HUDEP-2 (cell line): ENCODE results near the gene HOXA5.

ENCODE experiments used
- DNase-seq, 76 experiments: peaks; one replicate each; lab custom pipeline; 2025; ENCODE audit not compliant: unreplicated experiment in 76 of 76; lab: John Stamatoyannopoulos, UW

HOXA5 gene

GRCh38 chr7:27139334-27140125 lies 4.0 kb downstream of the HOXA5 start:
- DNase-seq, result no peak

- DNase-seq, result no peak
Measured at GRCh38 chr7:27138985-27139333, 4.5 kb downstream of the HOXA5 start.

GRCh38 chr7:27138472-27138871 lies 5.0 kb downstream of the HOXA5 start:
- no peak for DNase-seq

- DNase-seq, result no peak
Measured at GRCh38 chr7:27137640-27138315, 5.7 kb downstream of the HOXA5 start.

GRCh38 chr7:27134392-27134791 lies 9.1 kb downstream of the HOXA5 start:
- no peak for DNase-seq

- no peak for DNase-seq
Measured at GRCh38 chr7:27133409-27134231, 9.9 kb downstream of the HOXA5 start.

GRCh38 chr7:27132978-27133377 lies 10.5 kb downstream of the HOXA5 start:
- no peak for DNase-seq

- no peak for DNase-seq
Measured at GRCh38 chr7:27132214-27132613, 11.3 kb downstream of the HOXA5 start.

- DNase-seq, result no peak
Measured at GRCh38 chr7:27131390-27131819, 12.1 kb downstream of the HOXA5 start.

GRCh38 chr7:27130540-27131389 lies 12.7 kb downstream of the HOXA5 start, which contains the start of gene HOXA4:
TSS of gene HOXA4 (minus strand) at chr7:27130757. CDS start at chr7:27130733, 24 bp downstream.
- DNase-seq, result peak in 49 of 76 experiments; percentile 0 to 87 (median 44)

GRCh38 chr7:27129729-27130539 lies 13.5 kb downstream of the HOXA5 start:
- DNase-seq, result no peak

- no peak for DNase-seq
Measured at GRCh38 chr7:27128776-27129728, 14.4 kb downstream of the HOXA5 start.

- DNase-seq, result no peak
Measured at GRCh38 chr7:27128034-27128433, 15.4 kb downstream of the HOXA5 start.

- DNase-seq, result no peak
Measured at GRCh38 chr7:27126596-27127327, 16.7 kb downstream of the HOXA5 start.

- no peak for DNase-seq
Measured at GRCh38 chr7:27125986-27126394, 17.5 kb downstream of the HOXA5 start.

- no peak for DNase-seq
Measured at GRCh38 chr7:27124902-27125689, 18.4 kb downstream of the HOXA5 start.
